Chondrocyte (in vitro differentiated cells): ENCODE results near the gene SLC4A5. TPM values are rescaled to one million over a fixed set of nuclear protein-coding genes. Genes with fewer than 3 reads are reported as not detected.

Experiments
- DNase-seq: peaks from one replicate; pipeline ENCODE4 v3.0.0; 2021; ENCODE audit warnings: mixed read lengths, low spot score
- H3K27ac Mint-ChIP-seq: one replicate; pipeline ENCODE4 v1.8.0; 2021; ENCODE audit warnings: mild to moderate bottlenecking, moderate library complexity, mixed read lengths; ENCODE audit not compliant: unreplicated experiment
- H3K27me3 Mint-ChIP-seq: 2 replicates; pipeline ENCODE4 v1.8.0; 2021; ENCODE audit warnings: low read depth, mixed read lengths
- H3K36me3 Mint-ChIP-seq: 2 replicates; pipeline ENCODE4 v1.8.0; 2021; ENCODE audit warnings: low read depth, mixed read lengths
- H3K4me1 Mint-ChIP-seq: 2 replicates; pipeline ENCODE4 v1.8.0; 2021; ENCODE audit warnings: low read depth, mild to moderate bottlenecking, mixed read lengths
- H3K4me3 Mint-ChIP-seq: one replicate; pipeline ENCODE4 v1.8.0; 2021; ENCODE audit warnings: mild to moderate bottlenecking, moderate library complexity, mixed read lengths; ENCODE audit not compliant: unreplicated experiment
- H3K9me3 Mint-ChIP-seq: 2 replicates; pipeline ENCODE4 v1.8.0; 2021; ENCODE audit warnings: low read depth, mixed read lengths
- total RNA-seq: library from RNA; stranded (reverse); gene quantifications from 3 replicates; pipeline ENCODE4 v1.2.1, GENCODE V29; 2021
- TF ChIP-seq, protein P1 (sequence below): fragments of 200-600 bp; sonication (generic); IDR thresholded peaks from 2 replicates; pipeline ENCODE4 v1.5.0; 2021; ENCODE audit warnings: antibody characterized with exemption, mild to moderate bottlenecking, moderate library complexity

Gene SLC4A5
- total RNA-seq, 1 donor from 2014 or later: 0.65 TPM

- no peaks in the 10 kb centered on the region for H3K27me3 Mint-ChIP-seq
- H3K4me3 Mint-ChIP-seq: no peak overlapping the region
- H3K36me3 Mint-ChIP-seq: peaks cover 59% of the 10 kb centered on the region
- H3K9me3 Mint-ChIP-seq: no peaks in the 10 kb centered on the region
- no peak overlapping the region for H3K27ac Mint-ChIP-seq
- TF ChIP-seq, protein P1, sequence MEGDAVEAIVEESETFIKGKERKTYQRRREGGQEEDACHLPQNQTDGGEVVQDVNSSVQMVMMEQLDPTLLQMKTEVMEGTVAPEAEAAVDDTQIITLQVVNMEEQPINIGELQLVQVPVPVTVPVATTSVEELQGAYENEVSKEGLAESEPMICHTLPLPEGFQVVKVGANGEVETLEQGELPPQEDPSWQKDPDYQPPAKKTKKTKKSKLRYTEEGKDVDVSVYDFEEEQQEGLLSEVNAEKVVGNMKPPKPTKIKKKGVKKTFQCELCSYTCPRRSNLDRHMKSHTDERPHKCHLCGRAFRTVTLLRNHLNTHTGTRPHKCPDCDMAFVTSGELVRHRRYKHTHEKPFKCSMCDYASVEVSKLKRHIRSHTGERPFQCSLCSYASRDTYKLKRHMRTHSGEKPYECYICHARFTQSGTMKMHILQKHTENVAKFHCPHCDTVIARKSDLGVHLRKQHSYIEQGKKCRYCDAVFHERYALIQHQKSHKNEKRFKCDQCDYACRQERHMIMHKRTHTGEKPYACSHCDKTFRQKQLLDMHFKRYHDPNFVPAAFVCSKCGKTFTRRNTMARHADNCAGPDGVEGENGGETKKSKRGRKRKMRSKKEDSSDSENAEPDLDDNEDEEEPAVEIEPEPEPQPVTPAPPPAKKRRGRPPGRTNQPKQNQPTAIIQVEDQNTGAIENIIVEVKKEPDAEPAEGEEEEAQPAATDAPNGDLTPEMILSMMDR: no peak
- H3K4me1 Mint-ChIP-seq: peaks cover 7% of the 10 kb centered on the region
- DNase-seq: peak; percentile 48
Measured at GRCh38 chr2:74368499-74368898, 25.3 kb upstream of the SLC4A5 start.

DNA sequence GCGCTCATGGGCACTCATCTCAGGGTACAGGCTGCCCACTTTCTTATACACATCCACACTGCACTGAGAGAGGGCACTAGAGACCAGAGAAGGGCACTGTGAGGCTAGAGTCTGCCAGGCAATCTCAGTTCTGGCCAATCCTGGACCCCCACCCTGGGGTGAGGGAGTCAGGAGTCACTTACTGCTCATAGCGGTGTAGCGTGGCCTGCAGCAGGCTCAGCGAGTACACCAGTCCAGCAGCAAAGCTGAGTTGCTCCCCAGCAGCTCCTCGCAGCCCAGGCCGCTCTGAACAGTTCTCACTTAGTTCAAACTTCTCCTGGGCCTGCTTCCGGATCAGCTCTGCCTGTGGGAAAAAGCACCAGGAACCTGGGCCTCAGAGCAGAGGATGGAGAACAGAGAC is 24.6 kb upstream of the SLC4A5 start:
- TF ChIP-seq, protein P1: no peak
- peaks cover 63% of the 10 kb centered on the region for H3K36me3 Mint-ChIP-seq
- peak; percentile 59 for DNase-seq
- no peak overlapping the region for H3K4me3 Mint-ChIP-seq
- no peaks in the 10 kb centered on the region for H3K27me3 Mint-ChIP-seq
- no peak overlapping the region for H3K27ac Mint-ChIP-seq
- peaks cover under 1% of the 10 kb centered on the region for H3K4me1 Mint-ChIP-seq
- H3K9me3 Mint-ChIP-seq: no peaks in the 10 kb centered on the region

DNA sequence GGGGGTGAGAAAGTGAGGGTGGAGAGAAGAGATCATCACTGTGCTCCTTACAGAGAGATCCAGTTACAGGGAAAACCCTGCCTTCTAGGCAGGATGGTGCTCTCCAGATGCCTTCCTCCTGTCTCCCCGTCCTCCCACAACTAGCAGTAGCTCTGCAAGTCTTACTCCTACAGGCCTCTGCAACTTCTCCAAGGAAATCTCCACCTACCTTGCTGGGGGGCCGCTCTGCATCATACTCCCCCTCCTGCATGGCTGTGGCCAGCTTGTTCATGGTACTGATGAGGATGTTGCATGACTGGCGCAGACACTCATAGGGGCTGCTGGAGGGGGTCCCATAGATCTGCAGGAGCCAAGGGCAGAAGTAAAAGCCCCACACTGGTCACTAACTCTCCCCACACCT is 22.8 kb upstream of the SLC4A5 start:
- TF ChIP-seq, protein P1: no peak
- peaks cover 72% of the 10 kb centered on the region for H3K36me3 Mint-ChIP-seq
- no peaks in the 10 kb centered on the region for H3K4me1 Mint-ChIP-seq
- no peaks in the 10 kb centered on the region for H3K27me3 Mint-ChIP-seq
- DNase-seq: peak; percentile 69
- H3K27ac Mint-ChIP-seq: no peak overlapping the region
- no peak overlapping the region for H3K4me3 Mint-ChIP-seq
- H3K9me3 Mint-ChIP-seq: no peaks in the 10 kb centered on the region

DNA sequence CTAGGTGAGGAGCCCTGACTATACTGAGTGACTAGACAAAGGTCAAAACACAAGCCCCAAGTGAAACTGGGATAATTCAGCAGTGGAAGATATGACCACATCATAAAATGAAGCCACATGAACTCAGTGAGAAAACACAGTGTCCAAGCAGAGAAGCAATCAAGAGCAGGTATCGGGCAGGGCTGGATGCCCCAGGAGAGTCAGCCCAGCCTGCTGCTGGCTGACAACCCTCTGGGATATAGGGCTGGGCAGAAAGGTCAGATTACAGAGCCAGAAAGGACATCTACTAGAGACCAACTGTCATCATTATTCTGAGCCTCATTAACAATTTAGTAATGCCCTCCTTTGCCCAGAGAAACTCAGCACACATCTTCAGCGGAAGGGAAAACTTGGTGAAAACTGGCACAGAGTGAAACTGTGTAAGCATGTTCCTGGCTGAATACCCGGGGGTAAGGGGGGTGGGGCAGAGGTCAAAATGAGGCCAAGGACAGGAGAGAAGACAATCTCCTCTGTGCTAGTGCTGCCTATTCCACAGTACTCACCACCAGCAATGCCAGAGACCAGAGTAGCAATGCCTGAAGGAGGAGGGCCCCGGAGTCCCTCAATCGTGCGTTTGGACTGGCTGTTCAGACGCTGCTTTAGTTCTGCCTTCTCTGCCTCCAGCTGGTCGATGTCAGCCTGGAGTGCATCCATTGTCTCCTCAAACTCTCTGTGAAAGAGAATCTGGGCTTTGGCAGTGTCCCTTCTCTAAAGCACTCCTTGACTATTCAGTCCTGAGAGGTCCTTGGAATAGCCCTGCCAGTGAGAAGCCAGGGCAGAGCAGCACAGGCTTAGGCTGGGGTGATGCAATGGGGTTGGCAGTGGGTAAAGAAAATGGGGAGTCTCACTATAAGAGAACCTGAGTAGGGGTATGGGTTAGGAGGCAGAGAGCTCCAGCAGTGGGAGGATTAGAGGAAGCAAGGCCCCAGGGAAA is 21.6 kb upstream of the SLC4A5 start:
- Mint-ChIP-seq H3K27ac (no peak overlapping the region), H3K4me1 (no peaks in the 10 kb centered on the region), H3K9me3 (no peaks in the 10 kb centered on the region), H3K27me3 (no peaks in the 10 kb centered on the region), H3K4me3 (no peak overlapping the region), H3K36me3 (peaks cover 66% of the 10 kb centered on the region)
- TF ChIP-seq, protein P1: no peak
- peak; percentile 62 for DNase-seq

DNA sequence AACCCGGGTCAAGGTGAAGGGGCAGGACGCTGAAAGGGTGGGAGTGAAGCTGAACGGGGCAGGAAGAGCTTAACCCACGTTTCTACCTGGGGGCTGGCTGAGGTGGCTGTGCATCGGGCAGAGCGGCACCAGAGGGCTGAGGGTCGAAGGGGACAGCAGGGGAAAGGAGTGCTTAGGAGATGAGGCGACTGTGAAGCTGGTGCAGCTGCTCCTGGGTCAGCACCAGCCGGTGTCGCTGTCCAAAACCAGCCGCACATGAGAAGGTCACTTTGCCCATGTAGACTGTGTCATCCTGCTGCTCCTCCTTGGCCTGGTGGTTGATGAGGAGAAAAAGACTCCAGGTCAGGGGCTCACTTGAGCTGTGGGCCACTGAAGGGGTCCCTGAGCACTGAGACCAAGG is 18.1 kb upstream of the SLC4A5 start:
- H3K9me3 Mint-ChIP-seq: no peaks in the 10 kb centered on the region
- peaks cover 60% of the 10 kb centered on the region for H3K36me3 Mint-ChIP-seq
- no peak overlapping the region for H3K27ac Mint-ChIP-seq
- TF ChIP-seq, protein P1: no peak
- H3K4me3 Mint-ChIP-seq: no peak overlapping the region
- H3K4me1 Mint-ChIP-seq: no peaks in the 10 kb centered on the region
- DNase-seq: no peak
- H3K27me3 Mint-ChIP-seq: no peaks in the 10 kb centered on the region
